EL (cell line): Measurements from ENCODE around the gene LILRA2.
"Not testable (repeated sequence)": the region's sequence is repeated elsewhere in the genome, so short reads cannot be mapped to it uniquely, and the experiment has no call there.

Source experiments
- DNase-seq: peaks from one replicate; pipeline ENCODE4 v3.0.0-alpha.2; 2016

LILRA2 gene

GRCh38 chr19:54612428-54612827 is 38.8 kb downstream of the LILRA2 start:
- no peak for DNase-seq

GRCh38 chr19:54614726-54615125 is 41.1 kb downstream of the LILRA2 start:
- DNase-seq: no peak

GRCh38 chr19:54616057-54616456 is 42.5 kb downstream of the LILRA2 start:
- no peak for DNase-seq

- DNase-seq: no peak
These were observed 43.4 kb downstream of the LILRA2 start for GRCh38 chr19:54616821-54617560.

DNA sequence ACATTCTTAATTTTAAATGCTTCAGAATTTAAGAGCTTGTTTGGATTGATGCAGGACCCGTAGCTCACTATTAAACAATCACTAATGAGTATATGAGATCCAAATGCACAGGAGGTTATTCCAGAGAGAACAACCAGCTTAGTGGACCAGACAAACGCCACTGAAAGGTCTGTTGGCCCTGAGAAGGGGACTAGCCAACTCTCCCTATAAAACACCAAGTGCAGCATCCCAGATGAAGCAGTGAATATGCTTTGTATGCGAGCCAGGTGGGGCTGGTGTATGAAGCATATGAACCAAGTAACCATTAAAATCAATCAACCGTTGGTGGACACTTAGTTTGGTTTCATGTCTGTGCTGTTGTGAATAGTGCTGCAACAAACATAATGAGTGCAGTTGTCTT is 46.9 kb downstream of the LILRA2 start:
- no peak for DNase-seq

DNA sequence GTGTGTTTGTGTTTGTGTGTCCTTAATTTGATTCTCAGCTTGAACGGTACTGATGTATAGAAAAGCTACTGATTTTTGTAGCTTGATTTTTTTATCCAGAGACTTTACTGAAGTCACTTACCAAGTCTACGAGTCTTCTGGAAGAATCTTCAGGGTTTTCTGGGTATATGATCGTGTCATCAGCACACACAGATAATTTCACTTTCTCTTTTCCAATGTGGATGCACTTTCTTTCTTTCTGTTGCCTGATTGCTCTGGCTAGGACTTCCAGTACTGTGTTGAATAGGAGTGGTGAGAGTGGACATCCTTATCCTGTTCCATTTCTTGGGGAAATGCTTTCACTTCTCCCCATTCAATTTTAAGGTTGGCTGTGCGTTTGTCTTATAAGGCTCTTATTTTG is 48.8 kb downstream of the LILRA2 start:
- DNase-seq: no peak

DNA sequence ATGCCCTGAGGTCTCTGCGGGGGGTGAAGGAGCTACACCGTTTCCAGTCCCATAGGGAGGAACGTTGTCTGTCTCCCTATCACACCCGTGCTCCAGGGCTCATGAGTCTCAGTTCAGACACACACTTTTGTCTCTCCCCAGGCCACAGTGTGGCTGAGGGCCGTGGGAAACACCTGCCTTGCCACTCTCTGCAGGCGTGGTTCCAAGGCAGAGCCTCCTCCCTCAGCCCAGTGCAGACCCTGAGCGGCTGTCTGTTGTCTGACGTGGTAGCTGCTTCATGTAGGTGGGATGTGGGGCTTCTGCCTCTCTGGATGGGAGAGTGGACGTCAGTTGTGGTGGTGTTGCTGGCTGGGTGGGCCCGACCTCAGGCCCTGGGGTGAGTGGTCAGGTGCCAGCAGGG is 50.6 kb downstream of the LILRA2 start:
- DNase-seq: not testable (repeated sequence)

- not testable (repeated sequence) for DNase-seq
These were observed 51.5 kb downstream of the LILRA2 start for GRCh38 chr19:54624934-54625730.

DNA sequence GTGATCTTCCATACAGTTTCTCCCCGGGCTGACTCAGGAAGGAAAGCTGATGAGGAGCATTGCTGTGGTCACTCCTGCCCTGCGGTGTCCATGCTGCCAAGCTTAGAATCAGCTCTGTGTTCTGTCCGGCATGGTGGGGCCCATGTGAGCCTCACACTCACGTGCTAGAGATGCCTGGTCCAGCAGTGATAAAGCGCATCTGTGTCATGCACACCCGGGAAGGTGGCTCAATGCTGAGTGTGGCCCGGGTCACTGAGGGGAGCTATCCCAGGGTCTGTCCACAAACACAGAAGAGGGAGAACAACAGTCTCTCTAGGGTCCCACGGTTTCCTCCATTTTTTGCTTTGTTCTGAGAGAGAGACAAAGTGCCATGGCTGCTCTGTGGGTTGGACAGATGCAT is 53.2 kb downstream of the LILRA2 start:
- DNase-seq: no peak

- not testable (repeated sequence) for DNase-seq
These were observed 54.3 kb downstream of the LILRA2 start for GRCh38 chr19:54627912-54628311.

DNA sequence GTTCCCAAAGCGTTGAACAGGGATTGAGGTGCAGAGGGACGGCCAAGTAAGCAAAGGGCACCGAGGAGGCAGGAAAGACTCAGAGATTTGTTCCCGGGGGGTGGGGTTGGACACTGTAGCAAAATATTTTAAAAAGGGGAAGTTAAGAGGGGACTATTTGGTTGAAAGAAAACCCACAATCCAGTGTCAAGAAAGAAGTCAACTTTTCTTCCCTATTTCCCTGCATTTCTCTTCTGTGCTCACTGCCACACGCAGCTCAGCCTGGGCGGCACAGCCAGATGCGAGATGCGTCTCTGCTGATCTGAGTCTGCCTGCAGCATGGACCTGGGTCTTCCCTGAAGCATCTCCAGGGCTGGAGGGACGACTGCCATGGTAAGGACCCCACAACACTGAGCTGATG is 56.7 kb downstream of the LILRA2 start, which contains the start of gene LILRB1:
Gene LILRB1, plus strand, starts transcription at position 223 of the 400 bp plus-strand sequence. CDS start 590 bp downstream, outside the sequence.
- not testable (repeated sequence) for DNase-seq

- no peak for DNase-seq
These were observed 57.2 kb downstream of the LILRA2 start for GRCh38 chr19:54630782-54631181.

DNA sequence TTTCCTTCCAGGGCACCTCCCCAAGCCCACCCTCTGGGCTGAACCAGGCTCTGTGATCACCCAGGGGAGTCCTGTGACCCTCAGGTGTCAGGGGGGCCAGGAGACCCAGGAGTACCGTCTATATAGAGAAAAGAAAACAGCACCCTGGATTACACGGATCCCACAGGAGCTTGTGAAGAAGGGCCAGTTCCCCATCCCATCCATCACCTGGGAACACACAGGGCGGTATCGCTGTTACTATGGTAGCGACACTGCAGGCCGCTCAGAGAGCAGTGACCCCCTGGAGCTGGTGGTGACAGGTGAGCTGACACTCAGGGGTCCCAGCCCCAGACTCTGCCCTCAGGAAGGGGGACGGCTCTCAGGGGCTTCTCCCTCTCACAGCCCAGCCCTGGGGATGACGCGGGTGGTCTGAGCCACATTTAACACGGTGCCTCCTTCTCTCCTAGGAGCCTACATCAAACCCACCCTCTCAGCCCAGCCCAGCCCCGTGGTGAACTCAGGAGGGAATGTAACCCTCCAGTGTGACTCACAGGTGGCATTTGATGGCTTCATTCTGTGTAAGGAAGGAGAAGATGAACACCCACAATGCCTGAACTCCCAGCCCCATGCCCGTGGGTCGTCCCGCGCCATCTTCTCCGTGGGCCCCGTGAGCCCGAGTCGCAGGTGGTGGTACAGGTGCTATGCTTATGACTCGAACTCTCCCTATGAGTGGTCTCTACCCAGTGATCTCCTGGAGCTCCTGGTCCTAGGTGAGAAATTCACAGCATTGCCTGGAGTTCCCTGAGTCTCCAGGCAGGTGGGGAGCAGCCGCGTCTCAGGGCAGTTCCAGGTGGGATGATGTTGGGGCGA is 58.1 kb downstream of the LILRA2 start:
- not testable (repeated sequence) for DNase-seq

DNA sequence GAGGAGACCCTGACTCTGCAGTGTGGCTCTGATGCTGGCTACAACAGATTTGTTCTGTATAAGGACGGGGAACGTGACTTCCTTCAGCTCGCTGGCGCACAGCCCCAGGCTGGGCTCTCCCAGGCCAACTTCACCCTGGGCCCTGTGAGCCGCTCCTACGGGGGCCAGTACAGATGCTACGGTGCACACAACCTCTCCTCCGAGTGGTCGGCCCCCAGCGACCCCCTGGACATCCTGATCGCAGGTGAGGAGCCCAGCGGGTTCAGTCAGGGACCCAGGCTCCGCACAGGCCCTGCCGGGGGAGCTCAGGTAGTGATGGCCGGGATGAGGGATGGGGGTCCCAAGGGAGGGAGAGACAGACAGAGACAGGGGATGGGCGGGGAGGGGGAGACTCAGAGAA is 58.9 kb downstream of the LILRA2 start:
- DNase-seq: not testable (repeated sequence)

DNA sequence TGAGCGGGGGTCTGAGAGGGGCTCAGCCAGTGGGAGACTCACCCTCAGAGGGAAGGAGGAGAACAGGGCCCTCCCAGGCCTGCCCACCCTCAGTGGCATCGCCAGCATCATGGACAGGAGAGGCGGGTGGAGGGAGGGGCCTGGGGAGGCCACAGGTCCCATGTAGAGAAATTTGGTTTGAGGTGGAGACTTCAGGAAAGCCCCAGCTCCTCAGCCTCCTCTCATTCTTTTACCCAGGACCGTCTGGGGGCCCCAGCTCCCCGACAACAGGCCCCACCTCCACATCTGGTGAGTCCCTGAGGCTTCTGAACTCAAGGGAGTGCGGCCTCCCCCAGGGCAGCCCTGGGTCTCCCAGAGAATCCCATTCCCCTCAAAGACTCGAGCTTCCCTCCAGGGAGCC is 59.8 kb downstream of the LILRA2 start:
- no peak for DNase-seq

DNA sequence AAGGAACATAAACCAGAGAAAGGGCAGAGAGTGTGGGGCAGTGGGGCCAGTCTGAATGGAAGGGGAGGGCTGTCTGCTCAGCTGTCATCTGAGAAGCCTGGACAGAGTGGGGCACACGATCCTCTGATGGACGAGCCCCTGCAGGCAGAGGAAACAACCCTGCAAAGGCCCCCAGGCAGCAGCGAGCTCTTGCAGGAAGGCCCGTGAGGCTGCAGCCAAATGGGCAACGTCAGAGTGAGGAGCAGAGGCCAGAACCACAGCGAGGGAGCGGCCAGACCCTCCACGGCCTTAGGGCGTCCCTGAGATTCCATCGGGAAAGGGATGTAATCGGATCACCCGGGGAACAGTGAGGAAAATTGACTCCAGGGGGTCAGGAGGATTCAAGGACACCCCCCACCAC is 62.5 kb downstream of the LILRA2 start:
- not testable (repeated sequence) for DNase-seq

- no peak for DNase-seq
These were observed 65.1 kb downstream of the LILRA2 start for GRCh38 chr19:54638683-54639082.
